Measurements from ENCODE around the gene KCND2. TPM values are rescaled to one million over a fixed set of nuclear protein-coding genes. Genes with fewer than 3 reads are reported as not detected.

Gene KCND2
- total RNA-seq, 1 experiment from 2014 or later, result not detected

DNA sequence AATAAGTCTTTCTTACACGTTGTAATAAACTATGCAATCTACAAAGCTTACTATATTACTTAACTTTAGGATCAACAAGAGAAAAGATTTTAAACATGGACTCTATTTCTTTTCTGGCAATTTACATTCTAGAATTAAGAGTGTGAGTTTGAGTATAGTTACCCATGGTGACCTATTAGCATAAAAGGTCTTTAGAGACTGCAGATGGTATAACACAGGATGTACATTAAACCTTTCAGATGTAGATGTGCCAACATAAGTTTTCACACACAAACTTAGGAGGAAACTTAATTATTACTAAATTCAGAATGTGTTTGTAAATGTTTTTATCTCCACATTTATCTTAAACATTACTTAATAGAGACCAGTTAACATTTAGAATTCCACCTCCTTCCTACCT is 54.1 kb downstream of the KCND2 start:
- Histone ChIP-seq H3K9me3 (ENCODE audit: control insufficient read depth, insufficient read depth, low read depth, low read length) (no peaks in the 10 kb centered on the region), H3K27me3 (ENCODE audit: control insufficient read depth, insufficient read depth, low read length) (no peaks in the 10 kb centered on the region), H3K4me1 (ENCODE audit: control insufficient read depth, insufficient read depth, low read length) (no peaks in the 10 kb centered on the region), H3K4me3 (ENCODE audit: low read depth in 2 of 2, low read length in 2 of 2) (no peak overlapping the region), H3K27ac (ENCODE audit: low read length) (no peak overlapping the region), H3K36me3 (ENCODE audit: control insufficient read depth, insufficient read depth, low read length) (no peaks in the 10 kb centered on the region)
- DNase-seq (ENCODE audit: low read depth, low spot score) (no peak), ATAC-seq (no peak)
- in situ Hi-C loops (cut with HindIII; ENCODE audit: low pct_unique_long_range_greater_than_20kb, low sequenced_read_pairs) (no loop called here), intact Hi-C loops (cut with micrococcal nuclease; ENCODE audit: unreplicated experiment) (no loop called here)
- CTCF ChIA-PET, result no interaction called here
- POLR2A ChIA-PET, result no interaction called here
- BruUV-seq (replicated peaks), result no TSS peak
- TF ChIP-seq, protein P1, sequence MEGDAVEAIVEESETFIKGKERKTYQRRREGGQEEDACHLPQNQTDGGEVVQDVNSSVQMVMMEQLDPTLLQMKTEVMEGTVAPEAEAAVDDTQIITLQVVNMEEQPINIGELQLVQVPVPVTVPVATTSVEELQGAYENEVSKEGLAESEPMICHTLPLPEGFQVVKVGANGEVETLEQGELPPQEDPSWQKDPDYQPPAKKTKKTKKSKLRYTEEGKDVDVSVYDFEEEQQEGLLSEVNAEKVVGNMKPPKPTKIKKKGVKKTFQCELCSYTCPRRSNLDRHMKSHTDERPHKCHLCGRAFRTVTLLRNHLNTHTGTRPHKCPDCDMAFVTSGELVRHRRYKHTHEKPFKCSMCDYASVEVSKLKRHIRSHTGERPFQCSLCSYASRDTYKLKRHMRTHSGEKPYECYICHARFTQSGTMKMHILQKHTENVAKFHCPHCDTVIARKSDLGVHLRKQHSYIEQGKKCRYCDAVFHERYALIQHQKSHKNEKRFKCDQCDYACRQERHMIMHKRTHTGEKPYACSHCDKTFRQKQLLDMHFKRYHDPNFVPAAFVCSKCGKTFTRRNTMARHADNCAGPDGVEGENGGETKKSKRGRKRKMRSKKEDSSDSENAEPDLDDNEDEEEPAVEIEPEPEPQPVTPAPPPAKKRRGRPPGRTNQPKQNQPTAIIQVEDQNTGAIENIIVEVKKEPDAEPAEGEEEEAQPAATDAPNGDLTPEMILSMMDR (IDR thresholded peaks at IDR 0.05), result no peak
- TF ChIP-seq, protein P2, sequence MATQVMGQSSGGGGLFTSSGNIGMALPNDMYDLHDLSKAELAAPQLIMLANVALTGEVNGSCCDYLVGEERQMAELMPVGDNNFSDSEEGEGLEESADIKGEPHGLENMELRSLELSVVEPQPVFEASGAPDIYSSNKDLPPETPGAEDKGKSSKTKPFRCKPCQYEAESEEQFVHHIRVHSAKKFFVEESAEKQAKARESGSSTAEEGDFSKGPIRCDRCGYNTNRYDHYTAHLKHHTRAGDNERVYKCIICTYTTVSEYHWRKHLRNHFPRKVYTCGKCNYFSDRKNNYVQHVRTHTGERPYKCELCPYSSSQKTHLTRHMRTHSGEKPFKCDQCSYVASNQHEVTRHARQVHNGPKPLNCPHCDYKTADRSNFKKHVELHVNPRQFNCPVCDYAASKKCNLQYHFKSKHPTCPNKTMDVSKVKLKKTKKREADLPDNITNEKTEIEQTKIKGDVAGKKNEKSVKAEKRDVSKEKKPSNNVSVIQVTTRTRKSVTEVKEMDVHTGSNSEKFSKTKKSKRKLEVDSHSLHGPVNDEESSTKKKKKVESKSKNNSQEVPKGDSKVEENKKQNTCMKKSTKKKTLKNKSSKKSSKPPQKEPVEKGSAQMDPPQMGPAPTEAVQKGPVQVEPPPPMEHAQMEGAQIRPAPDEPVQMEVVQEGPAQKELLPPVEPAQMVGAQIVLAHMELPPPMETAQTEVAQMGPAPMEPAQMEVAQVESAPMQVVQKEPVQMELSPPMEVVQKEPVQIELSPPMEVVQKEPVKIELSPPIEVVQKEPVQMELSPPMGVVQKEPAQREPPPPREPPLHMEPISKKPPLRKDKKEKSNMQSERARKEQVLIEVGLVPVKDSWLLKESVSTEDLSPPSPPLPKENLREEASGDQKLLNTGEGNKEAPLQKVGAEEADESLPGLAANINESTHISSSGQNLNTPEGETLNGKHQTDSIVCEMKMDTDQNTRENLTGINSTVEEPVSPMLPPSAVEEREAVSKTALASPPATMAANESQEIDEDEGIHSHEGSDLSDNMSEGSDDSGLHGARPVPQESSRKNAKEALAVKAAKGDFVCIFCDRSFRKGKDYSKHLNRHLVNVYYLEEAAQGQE (IDR thresholded peaks at IDR 0.05; ENCODE audit: insufficient read depth in 1 of 2, low read depth in 2 of 2, low read length in 1 of 2), result no peak
- no peak for TF ChIP-seq TCF7L2 (IDR thresholded peaks at IDR 0.05; ENCODE audit: low read depth, low read length)
- TF ChIP-seq SIN3A (IDR thresholded peaks at IDR 0.05; ENCODE audit: borderline replicate concordance, insufficient read depth, low read depth, low read length), result no peak
- TF ChIP-seq POLR2AphosphoS5 (IDR thresholded peaks at IDR 0.05; ENCODE audit: low read depth, low read length), result no peak

DNA sequence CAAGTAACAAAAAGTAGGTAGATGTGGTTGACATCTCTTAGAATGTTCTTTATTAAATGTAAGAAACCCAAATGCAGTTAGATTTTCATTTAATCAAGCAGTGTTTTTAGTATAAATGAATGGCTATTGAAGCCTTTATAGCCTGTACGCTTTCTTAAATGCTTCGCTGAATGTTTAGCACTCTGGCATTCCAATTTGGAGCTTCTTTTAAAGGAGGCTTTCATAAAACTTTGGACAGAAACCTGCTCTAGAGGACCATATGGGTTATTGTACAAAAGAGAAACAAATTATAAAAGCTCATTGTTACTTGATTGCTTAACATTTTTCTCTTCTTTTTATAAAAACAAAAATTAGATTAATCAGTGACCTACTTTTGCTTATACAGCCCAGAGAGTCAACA is 59.5 kb downstream of the KCND2 start:
- ChIA-PET POLR2A (no interaction called here), CTCF (no interaction called here)
- intact Hi-C loops (cut with micrococcal nuclease; ENCODE audit: unreplicated experiment), result no loop called here
- TF ChIP-seq, protein P1 (IDR thresholded peaks at IDR 0.05), result no peak
- TF ChIP-seq TCF7L2 (IDR thresholded peaks at IDR 0.05; ENCODE audit: low read depth, low read length), result no peak
- TF ChIP-seq, protein P2 (IDR thresholded peaks at IDR 0.05; ENCODE audit: insufficient read depth in 1 of 2, low read depth in 2 of 2, low read length in 1 of 2), result no peak
- no peak for TF ChIP-seq SIN3A (IDR thresholded peaks at IDR 0.05; ENCODE audit: borderline replicate concordance, insufficient read depth, low read depth, low read length)
- TF ChIP-seq POLR2AphosphoS5 (IDR thresholded peaks at IDR 0.05; ENCODE audit: low read depth, low read length), result no peak
- Histone ChIP-seq H3K4me3 (ENCODE audit: low read depth in 2 of 2, low read length in 2 of 2) (no peak overlapping the region), H3K9me3 (ENCODE audit: control insufficient read depth, insufficient read depth, low read depth, low read length) (no peaks in the 10 kb centered on the region), H3K36me3 (ENCODE audit: control insufficient read depth, insufficient read depth, low read length) (no peaks in the 10 kb centered on the region), H3K27ac (ENCODE audit: low read length) (no peak overlapping the region), H3K4me1 (ENCODE audit: control insufficient read depth, insufficient read depth, low read length) (no peaks in the 10 kb centered on the region), H3K27me3 (ENCODE audit: control insufficient read depth, insufficient read depth, low read length) (no peaks in the 10 kb centered on the region)
- ATAC-seq, result no peak
- in situ Hi-C loops (cut with HindIII; ENCODE audit: low pct_unique_long_range_greater_than_20kb, low sequenced_read_pairs), result no loop called here
- BruUV-seq (replicated peaks), result no TSS peak
- no peak for DNase-seq (ENCODE audit: low read depth, low spot score)

All from Panc1 (cell line).